ENCODE results near the gene ATP6V1C2.

GRCh38 chr2:10830641-10831399 is 109.4 kb downstream of the ATP6V1C2 start:
- no peak for TF ChIP-seq CTCF (IDR thresholded peaks at IDR 0.05; ENCODE audit: poor library complexity, severe bottlenecking)
- no peak for TF ChIP-seq SMC3 (conservative IDR thresholded peaks at IDR 0.05; ENCODE audit: poor library complexity)
- no peak for TF ChIP-seq POLR2AphosphoS5 (IDR thresholded peaks at IDR 0.05)
- no peak for TF ChIP-seq EZH2 (IDR thresholded peaks at IDR 0.05; ENCODE audit: borderline replicate concordance, insufficient read depth, low read length, poor library complexity, severe bottlenecking)
- TF ChIP-seq TAF1 (IDR thresholded peaks at IDR 0.05; ENCODE audit: low read depth): no peak

All from neural cell (in vitro differentiated cells).